BLaER1 (cell line): Measurements from ENCODE around the gene STRN.

Source experiments
- H3K27ac ChIP-seq: shearing (Covaris generic); formaldehyde crosslinking; 2 replicates; pipeline ENCODE4 v1.8.1; 2022
- H3K27me3 ChIP-seq: shearing (Covaris generic); formaldehyde crosslinking; 2 replicates; pipeline ENCODE4 v1.8.1; 2022
- H3K36me3 ChIP-seq: shearing (Covaris generic); formaldehyde crosslinking; 2 replicates; pipeline ENCODE4 v1.8.1; 2022
- H3K4me1 ChIP-seq: shearing (Covaris generic); formaldehyde crosslinking; 2 replicates; pipeline ENCODE4 v1.8.1; 2022
- H3K4me2 ChIP-seq: shearing (Covaris generic); formaldehyde crosslinking; 2 replicates; pipeline ENCODE4 v1.8.1; 2022
- H3K4me3 ChIP-seq: shearing (Covaris generic); formaldehyde crosslinking; 2 replicates; pipeline ENCODE4 v1.8.1; 2022
- H3K9ac ChIP-seq: shearing (Covaris generic); formaldehyde crosslinking; 2 replicates; pipeline ENCODE4 v1.8.1; 2022
- H3K9me3 ChIP-seq: shearing (Covaris generic); formaldehyde crosslinking; 2 replicates; pipeline ENCODE4 v1.8.1; 2022
- H4K20me1 ChIP-seq: shearing (Covaris generic); formaldehyde crosslinking; 2 replicates; pipeline ENCODE4 v1.8.1; 2022
- Cebpa-rat ChIP-seq: shearing (Covaris generic); IDR thresholded peaks from 2 replicates; pipeline ENCODE4 v1.8.1; 2022

The STRN gene

GRCh38 chr2:36881816-36882215 lies 84.5 kb downstream of the STRN start:
- TF ChIP-seq Cebpa-rat: no peak
- Histone ChIP-seq H3K4me2 (no peak overlapping the region), H3K36me3 (peaks cover 70% of the 10 kb centered on the region), H3K4me1 (no peaks in the 10 kb centered on the region), H3K4me3 (no peak overlapping the region), H3K9ac (no peak overlapping the region), H4K20me1 (no peaks in the 10 kb centered on the region), H3K27ac (no peak overlapping the region), H3K9me3 (no peaks in the 10 kb centered on the region), H3K27me3 (no peaks in the 10 kb centered on the region)

- no peak overlapping the region for H3K4me3 ChIP-seq
- no peaks in the 10 kb centered on the region; the same call in 1 of the 2 replicates for H3K9me3 ChIP-seq
- no peak overlapping the region for H3K9ac ChIP-seq
- H4K20me1 ChIP-seq: no peaks in the 10 kb centered on the region
- H3K4me1 ChIP-seq: no peaks in the 10 kb centered on the region
- no peak for TF ChIP-seq Cebpa-rat
- H3K27me3 ChIP-seq: no peaks in the 10 kb centered on the region
- H3K27ac ChIP-seq: no peak overlapping the region
- H3K36me3 ChIP-seq: peaks cover 77% of the 10 kb centered on the region
- no peak overlapping the region for H3K4me2 ChIP-seq
These were observed 87.9 kb downstream of the STRN start for GRCh38 chr2:36878429-36878828.

DNA sequence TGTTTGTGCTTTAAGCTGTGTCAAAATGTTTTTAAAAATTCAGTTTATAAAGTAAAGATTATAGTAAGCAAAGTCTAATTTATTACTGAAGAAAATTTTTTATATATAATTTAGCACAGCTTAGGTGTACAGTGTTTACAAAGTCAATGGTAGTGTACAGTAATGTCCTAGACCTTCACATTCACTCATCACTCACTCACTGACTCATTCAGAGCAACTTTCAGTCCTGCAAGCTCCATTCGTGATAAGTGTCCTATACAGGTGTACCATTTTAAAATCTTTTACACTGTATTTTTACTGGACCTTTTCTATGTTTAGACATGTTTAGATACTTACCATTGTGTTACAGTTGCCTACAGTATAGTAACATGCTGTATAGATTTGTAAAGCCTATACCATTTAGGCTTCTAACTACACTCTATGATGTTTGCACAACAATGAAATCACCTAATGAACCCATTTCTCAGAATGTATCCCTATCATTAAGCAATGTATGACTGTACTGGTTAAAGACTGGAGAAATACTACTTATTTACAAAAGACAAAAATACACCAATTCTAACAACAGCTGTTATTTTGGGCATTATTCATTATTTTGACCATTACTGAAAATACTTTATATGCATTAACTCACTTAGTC lies 95.1 kb downstream of the STRN start:
- no peak overlapping the region for H3K4me2 ChIP-seq
- H3K9me3 ChIP-seq: no peaks in the 10 kb centered on the region; the same call in 1 of the 2 replicates
- no peaks in the 10 kb centered on the region for H3K27me3 ChIP-seq
- H3K4me1 ChIP-seq: no peaks in the 10 kb centered on the region
- no peak for TF ChIP-seq Cebpa-rat
- no peak overlapping the region for H3K9ac ChIP-seq
- H3K4me3 ChIP-seq: no peak overlapping the region
- no peaks in the 10 kb centered on the region for H4K20me1 ChIP-seq
- peaks cover 80% of the 10 kb centered on the region for H3K36me3 ChIP-seq
- H3K27ac ChIP-seq: no peak overlapping the region

- H3K4me2 ChIP-seq: no peak overlapping the region
- no peak overlapping the region for H3K9ac ChIP-seq
- no peaks in the 10 kb centered on the region for H4K20me1 ChIP-seq
- H3K4me3 ChIP-seq: no peak overlapping the region
- no peaks in the 10 kb centered on the region for H3K27me3 ChIP-seq
- TF ChIP-seq Cebpa-rat: no peak
- H3K27ac ChIP-seq: no peak overlapping the region
- H3K9me3 ChIP-seq: no peaks in the 10 kb centered on the region; the same call in 1 of the 2 replicates
- H3K36me3 ChIP-seq: peaks cover 80% of the 10 kb centered on the region
- H3K4me1 ChIP-seq: no peaks in the 10 kb centered on the region
These were observed 96.7 kb downstream of the STRN start for GRCh38 chr2:36869606-36870005.

GRCh38 chr2:36861896-36862295 lies 104.4 kb downstream of the STRN start:
- Histone ChIP-seq H3K4me2 (no peak overlapping the region), H3K4me1 (no peaks in the 10 kb centered on the region), H3K4me3 (no peak overlapping the region), H4K20me1 (no peaks in the 10 kb centered on the region), H3K36me3 (peaks cover 69% of the 10 kb centered on the region), H3K27me3 (no peaks in the 10 kb centered on the region), H3K27ac (no peak overlapping the region), H3K9me3 (no peaks in the 10 kb centered on the region), H3K9ac (no peak overlapping the region)
- TF ChIP-seq Cebpa-rat: no peak

- H3K4me2 ChIP-seq: no peak overlapping the region
- H3K36me3 ChIP-seq: peaks cover 59% of the 10 kb centered on the region
- H3K27ac ChIP-seq: no peak overlapping the region
- no peaks in the 10 kb centered on the region for H3K4me1 ChIP-seq
- no peaks in the 10 kb centered on the region for H4K20me1 ChIP-seq
- no peak overlapping the region for H3K9ac ChIP-seq
- no peaks in the 10 kb centered on the region for H3K27me3 ChIP-seq
- TF ChIP-seq Cebpa-rat: no peak
- no peaks in the 10 kb centered on the region for H3K9me3 ChIP-seq
- no peak overlapping the region for H3K4me3 ChIP-seq
These were observed 107.0 kb downstream of the STRN start for GRCh38 chr2:36859366-36859792.

DNA sequence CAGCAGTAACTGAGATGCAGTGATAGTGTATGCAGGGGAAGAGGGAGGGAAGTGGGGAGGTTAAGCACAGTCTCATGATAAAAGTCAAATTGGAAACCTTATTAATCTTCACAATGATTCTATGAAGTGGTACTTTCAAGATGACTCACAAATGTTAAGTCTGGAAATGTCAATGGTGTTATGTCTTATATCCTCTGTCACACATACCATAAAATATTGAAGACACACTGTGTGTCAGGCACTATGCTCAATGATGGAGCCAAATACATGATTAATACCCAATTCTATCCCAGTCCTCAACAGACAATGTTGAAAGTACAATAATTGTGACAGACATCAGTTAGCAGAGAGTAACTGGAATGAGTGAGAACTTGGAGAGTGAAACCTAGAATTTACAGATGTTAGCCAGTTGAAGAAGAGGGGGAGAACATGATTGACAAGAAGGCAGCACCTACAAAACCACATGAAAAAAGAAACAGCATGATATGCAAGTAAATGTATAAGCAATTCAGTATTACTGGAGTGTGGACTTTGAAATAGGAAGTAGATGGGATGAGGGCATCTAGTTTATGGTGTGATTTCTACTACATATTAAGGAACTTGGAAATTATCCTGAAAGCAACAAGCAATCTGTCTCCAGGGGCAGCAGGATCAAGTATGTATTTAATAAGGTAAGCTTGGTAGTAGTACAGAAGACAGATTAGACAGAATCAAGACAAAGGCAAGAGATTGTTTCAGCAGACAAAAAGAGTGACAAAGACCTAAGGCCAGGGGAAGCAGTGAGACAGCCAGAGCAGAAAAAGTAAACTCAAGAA lies 107.6 kb downstream of the STRN start:
- no peak for TF ChIP-seq Cebpa-rat
- Histone ChIP-seq H3K4me2 (no peak overlapping the region), H3K4me3 (no peak overlapping the region), H3K36me3 (peaks cover 55% of the 10 kb centered on the region), H3K9ac (no peak overlapping the region), H3K27me3 (no peaks in the 10 kb centered on the region), H4K20me1 (no peaks in the 10 kb centered on the region), H3K27ac (no peak overlapping the region), H3K4me1 (no peaks in the 10 kb centered on the region), H3K9me3 (no peaks in the 10 kb centered on the region)

GRCh38 chr2:36857713-36858112 lies 108.6 kb downstream of the STRN start:
- no peak overlapping the region for H3K27ac ChIP-seq
- H3K4me1 ChIP-seq: no peaks in the 10 kb centered on the region
- H3K36me3 ChIP-seq: peaks cover 60% of the 10 kb centered on the region
- no peak for TF ChIP-seq Cebpa-rat
- no peaks in the 10 kb centered on the region for H3K9me3 ChIP-seq
- H4K20me1 ChIP-seq: no peaks in the 10 kb centered on the region
- H3K9ac ChIP-seq: no peak overlapping the region
- H3K4me3 ChIP-seq: no peak overlapping the region
- H3K27me3 ChIP-seq: no peaks in the 10 kb centered on the region
- H3K4me2 ChIP-seq: no peak overlapping the region

DNA sequence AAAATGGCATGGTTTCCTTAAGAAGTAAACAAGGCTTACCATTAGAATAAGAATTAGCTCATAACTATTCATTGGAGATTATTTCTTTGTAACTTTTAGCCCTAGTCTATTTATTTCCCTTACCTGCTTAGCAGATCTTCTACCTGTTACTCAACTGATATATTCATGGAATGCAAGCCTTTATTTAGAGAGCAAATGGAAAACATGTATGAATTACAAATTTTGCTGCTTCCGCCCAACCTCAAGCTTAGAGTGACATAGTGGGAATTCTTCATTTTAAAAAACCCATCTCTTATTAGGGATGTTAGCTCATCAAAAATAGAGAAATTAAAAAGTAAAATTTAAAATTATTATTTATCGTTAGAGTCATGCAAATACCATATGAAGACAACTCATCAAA lies 110.9 kb downstream of the STRN start:
- TF ChIP-seq Cebpa-rat: no peak
- Histone ChIP-seq H3K27me3 (no peaks in the 10 kb centered on the region), H3K27ac (no peak overlapping the region), H4K20me1 (no peaks in the 10 kb centered on the region), H3K36me3 (peaks cover 67% of the 10 kb centered on the region), H3K9me3 (no peaks in the 10 kb centered on the region), H3K4me1 (no peaks in the 10 kb centered on the region), H3K9ac (no peak overlapping the region), H3K4me3 (no peak overlapping the region), H3K4me2 (no peak overlapping the region)

GRCh38 chr2:36854241-36854640 lies 112.1 kb downstream of the STRN start:
- Histone ChIP-seq H3K4me2 (no peak overlapping the region), H3K4me1 (no peaks in the 10 kb centered on the region), H3K36me3 (peaks cover 71% of the 10 kb centered on the region), H4K20me1 (no peaks in the 10 kb centered on the region), H3K4me3 (no peak overlapping the region), H3K9me3 (no peaks in the 10 kb centered on the region), H3K27ac (no peak overlapping the region), H3K9ac (no peak overlapping the region), H3K27me3 (no peaks in the 10 kb centered on the region)
- TF ChIP-seq Cebpa-rat: no peak
